ENCODE results near the gene SLC8A2.

Gene SLC8A2

GRCh38 chr19:47487551-47488515 is 16.1 kb upstream of the SLC8A2 start:
- no peak overlapping the region; the same call in 1 of the 2 replicates for H3K27ac ChIP-seq
- TF ChIP-seq CTCF (IDR thresholded peaks at IDR 0.05): no peak
- TF ChIP-seq ZFX (IDR thresholded peaks at IDR 0.05; ENCODE audit: borderline replicate concordance): no peak

- peak overlapping the region; percentile 87; the same call in 1 of the 2 replicates for H3K27ac ChIP-seq
- TF ChIP-seq ZFX (IDR thresholded peaks at IDR 0.05; ENCODE audit: borderline replicate concordance): no peak
- TF ChIP-seq CTCF (IDR thresholded peaks at IDR 0.05): no peak
Measured at GRCh38 chr19:47486900-47487299, 15.2 kb upstream of the SLC8A2 start.

- peak overlapping the region; percentile 87; the same call in 1 of the 2 replicates for H3K27ac ChIP-seq
Measured at GRCh38 chr19:47486220-47486619, 14.5 kb upstream of the SLC8A2 start.

- H3K27ac ChIP-seq: peak overlapping the region; percentile 87
Measured at GRCh38 chr19:47485210-47485609, 13.5 kb upstream of the SLC8A2 start.

GRCh38 chr19:47483800-47484690 is 12.4 kb upstream of the SLC8A2 start, which contains the start of gene KPTN:
Gene KPTN (minus strand): TSS chr19:47484219. CDS start chr19:47484160, 59 bp downstream.
- TF ChIP-seq CTCF (IDR thresholded peaks at IDR 0.05) (peak; percentile 97), ZFX (IDR thresholded peaks at IDR 0.05; ENCODE audit: borderline replicate concordance) (no peak)
- H3K27ac ChIP-seq: peak within 1 kb of the TSS; percentile 87

More at GRCh38 chr19:47485210-47485609, 13.5 kb upstream of the SLC8A2 start:
- no peak for TF ChIP-seq CTCF (IDR thresholded peaks at IDR 0.05)
- TF ChIP-seq ZFX (IDR thresholded peaks at IDR 0.05; ENCODE audit: borderline replicate concordance): no peak

- TF ChIP-seq CTCF (IDR thresholded peaks at IDR 0.05): no peak
- TF ChIP-seq ZFX (IDR thresholded peaks at IDR 0.05; ENCODE audit: borderline replicate concordance): no peak
- H3K27ac ChIP-seq: no peak overlapping the region
Measured at GRCh38 chr19:47483200-47483599, 11.5 kb upstream of the SLC8A2 start.

GRCh38 chr19:47481460-47482052 is 9.9 kb upstream of the SLC8A2 start:
- TF ChIP-seq ZFX (IDR thresholded peaks at IDR 0.05; ENCODE audit: borderline replicate concordance) (no peak), CTCF (IDR thresholded peaks at IDR 0.05) (no peak)
- H3K27ac ChIP-seq: no peak overlapping the region

All from 22Rv1 (cell line).